Measurements from ENCODE around the gene BIRC7.

The BIRC7 gene

GRCh38 chr20:63284544-63284949 lies 48.8 kb downstream of the BIRC7 start:
- no peak for DNase-seq

GRCh38 chr20:63284981-63285524 lies 49.3 kb downstream of the BIRC7 start:
- DNase-seq, result no peak

GRCh38 chr20:63285636-63286615 lies 50.2 kb downstream of the BIRC7 start:
- no peak for DNase-seq

GRCh38 chr20:63286781-63287696 lies 51.3 kb downstream of the BIRC7 start:
- no peak for DNase-seq

GRCh38 chr20:63287697-63288580 lies 52.2 kb downstream of the BIRC7 start:
- no peak for DNase-seq

GRCh38 chr20:63288581-63289251 lies 53.0 kb downstream of the BIRC7 start:
- DNase-seq, result no peak

- no peak for DNase-seq
These were observed 53.8 kb downstream of the BIRC7 start for GRCh38 chr20:63289311-63290135.

All from DMS79 (cell line).